ENCODE data around the gene SLC13A5.

DNA sequence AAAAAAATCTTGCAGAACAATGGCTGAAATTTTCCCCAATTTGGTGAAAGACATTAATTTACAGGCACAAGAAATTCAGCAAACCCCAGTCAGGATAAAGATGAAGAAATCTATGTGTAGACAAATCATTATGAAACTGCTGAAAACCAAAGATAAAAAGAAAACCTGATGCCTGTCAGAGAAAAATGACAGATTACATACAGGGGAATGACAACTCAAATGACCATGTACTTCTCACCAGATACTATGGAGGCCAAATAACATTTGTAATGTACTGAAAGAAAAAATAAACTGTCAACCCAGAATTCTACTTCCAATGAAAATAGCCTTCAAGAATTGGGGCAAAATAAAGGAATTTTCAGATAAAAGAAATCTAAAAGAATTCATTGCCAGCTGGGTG lies 35.4 kb upstream of the SLC13A5 start:
- TF ChIP-seq, protein P1, sequence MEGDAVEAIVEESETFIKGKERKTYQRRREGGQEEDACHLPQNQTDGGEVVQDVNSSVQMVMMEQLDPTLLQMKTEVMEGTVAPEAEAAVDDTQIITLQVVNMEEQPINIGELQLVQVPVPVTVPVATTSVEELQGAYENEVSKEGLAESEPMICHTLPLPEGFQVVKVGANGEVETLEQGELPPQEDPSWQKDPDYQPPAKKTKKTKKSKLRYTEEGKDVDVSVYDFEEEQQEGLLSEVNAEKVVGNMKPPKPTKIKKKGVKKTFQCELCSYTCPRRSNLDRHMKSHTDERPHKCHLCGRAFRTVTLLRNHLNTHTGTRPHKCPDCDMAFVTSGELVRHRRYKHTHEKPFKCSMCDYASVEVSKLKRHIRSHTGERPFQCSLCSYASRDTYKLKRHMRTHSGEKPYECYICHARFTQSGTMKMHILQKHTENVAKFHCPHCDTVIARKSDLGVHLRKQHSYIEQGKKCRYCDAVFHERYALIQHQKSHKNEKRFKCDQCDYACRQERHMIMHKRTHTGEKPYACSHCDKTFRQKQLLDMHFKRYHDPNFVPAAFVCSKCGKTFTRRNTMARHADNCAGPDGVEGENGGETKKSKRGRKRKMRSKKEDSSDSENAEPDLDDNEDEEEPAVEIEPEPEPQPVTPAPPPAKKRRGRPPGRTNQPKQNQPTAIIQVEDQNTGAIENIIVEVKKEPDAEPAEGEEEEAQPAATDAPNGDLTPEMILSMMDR (IDR thresholded peaks at IDR 0.05; ENCODE audit: low read depth, low read length), result no peak
- TF ChIP-seq POLR2A (IDR thresholded peaks at IDR 0.05; ENCODE audit: extremely low read depth, insufficient read length) (no peak), MAX (IDR thresholded peaks at IDR 0.05; ENCODE audit: low read depth, low read length) (no peak)

Measured in NB4 (cell line).